Prostate gland (tissue), 2 donors: ENCODE data around the gene STIM1.

Experiments used
- POLR2A ChIP-seq: fragments of 450-650 bp; IDR thresholded peaks from one replicate; pipeline ENCODE4 v1.6.1; 2016; ENCODE audit warnings: antibody characterized with exemption, mild to moderate bottlenecking
- POLR2AphosphoS5 ChIP-seq: sonication (generic); formaldehyde crosslinking; IDR thresholded peaks from one replicate; pipeline ENCODE4 v1.6.1; 2017; ENCODE audit warnings: antibody characterized with exemption
- TF ChIP-seq, protein P1 (sequence below), 4 experiments: fragments of 200-600 bp in 2 of 4; fragments of 450-650 bp in 2 of 4; sonication (generic) in 2 of 4; IDR thresholded peaks; 1 replicate in 3 of 4; 2 replicates in 1 of 4; pipeline ENCODE4 v1.5.1; 2016 to 2019; ENCODE audit warnings: antibody characterized with exemption in 4 of 4, mild to moderate bottlenecking in 2 of 4, moderate library complexity in 2 of 4

DNA sequence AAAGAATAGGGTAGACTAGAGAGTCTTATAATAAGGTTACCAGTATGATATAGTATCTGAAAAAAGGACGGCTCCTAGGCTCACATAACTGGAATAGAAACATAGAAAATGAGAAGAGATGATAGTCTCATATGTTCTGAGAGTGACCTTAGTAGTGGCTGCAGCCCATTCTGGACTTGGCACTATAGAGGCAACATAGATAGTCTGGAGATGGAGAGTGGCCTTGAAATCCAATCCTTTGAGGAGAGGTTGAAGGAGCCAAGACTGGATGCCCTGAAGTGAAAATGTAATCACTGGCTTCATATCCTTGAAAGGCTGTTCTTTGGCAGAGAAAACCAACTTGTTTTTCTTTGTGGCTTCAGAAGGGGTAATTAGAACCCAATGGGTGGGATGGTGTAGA is 81.1 kb downstream of the STIM1 start:
- TF ChIP-seq, protein P1, sequence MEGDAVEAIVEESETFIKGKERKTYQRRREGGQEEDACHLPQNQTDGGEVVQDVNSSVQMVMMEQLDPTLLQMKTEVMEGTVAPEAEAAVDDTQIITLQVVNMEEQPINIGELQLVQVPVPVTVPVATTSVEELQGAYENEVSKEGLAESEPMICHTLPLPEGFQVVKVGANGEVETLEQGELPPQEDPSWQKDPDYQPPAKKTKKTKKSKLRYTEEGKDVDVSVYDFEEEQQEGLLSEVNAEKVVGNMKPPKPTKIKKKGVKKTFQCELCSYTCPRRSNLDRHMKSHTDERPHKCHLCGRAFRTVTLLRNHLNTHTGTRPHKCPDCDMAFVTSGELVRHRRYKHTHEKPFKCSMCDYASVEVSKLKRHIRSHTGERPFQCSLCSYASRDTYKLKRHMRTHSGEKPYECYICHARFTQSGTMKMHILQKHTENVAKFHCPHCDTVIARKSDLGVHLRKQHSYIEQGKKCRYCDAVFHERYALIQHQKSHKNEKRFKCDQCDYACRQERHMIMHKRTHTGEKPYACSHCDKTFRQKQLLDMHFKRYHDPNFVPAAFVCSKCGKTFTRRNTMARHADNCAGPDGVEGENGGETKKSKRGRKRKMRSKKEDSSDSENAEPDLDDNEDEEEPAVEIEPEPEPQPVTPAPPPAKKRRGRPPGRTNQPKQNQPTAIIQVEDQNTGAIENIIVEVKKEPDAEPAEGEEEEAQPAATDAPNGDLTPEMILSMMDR (IDR thresholded peaks at IDR 0.05), result no peak
- no peak for TF ChIP-seq POLR2A
- TF ChIP-seq POLR2AphosphoS5, result no peak
